Spleen (tissue), 7 donors: ENCODE data around the gene COL4A1.

Experiments
- POLR2A ChIP-seq, 3 donors: fragments of 450-650 bp; IDR thresholded peaks; one replicate each; pipeline ENCODE4 v1.5.1; 2017; ENCODE audit warnings: antibody characterized with exemption in 3 of 3, mild to moderate bottlenecking in 1 of 3
- POLR2AphosphoS5 ChIP-seq, 3 donors: sonication (generic); formaldehyde crosslinking; IDR thresholded peaks; one replicate each; pipeline ENCODE4 v1.5.1; 2017; ENCODE audit warnings: antibody characterized with exemption in 3 of 3
- TF ChIP-seq, protein P1 (sequence below), 11 experiments: fragments of 200-600 bp in 7 of 11; fragments of 450-650 bp in 4 of 11; sonication (generic) in 4 of 11; IDR thresholded peaks in 8 of 11; conservative IDR thresholded peaks in 3 of 11; 1 replicate in 7 of 11; 2 replicates in 4 of 11; pipeline versions ENCODE4 v1.4.0 to v1.8.0; 2016 to 2021; ENCODE audit warnings: antibody characterized with exemption in 11 of 11, inconsistent platforms in 4 of 11, mild to moderate bottlenecking in 1 of 11
- donor health status: DM: no; HTN: no; CAD: no; lungs with moderate emphysema.
- donor health status: DM: no; HTN: no; CAD: no.
- donor health status: DM: no; HTN: no; CAD: no.

DNA sequence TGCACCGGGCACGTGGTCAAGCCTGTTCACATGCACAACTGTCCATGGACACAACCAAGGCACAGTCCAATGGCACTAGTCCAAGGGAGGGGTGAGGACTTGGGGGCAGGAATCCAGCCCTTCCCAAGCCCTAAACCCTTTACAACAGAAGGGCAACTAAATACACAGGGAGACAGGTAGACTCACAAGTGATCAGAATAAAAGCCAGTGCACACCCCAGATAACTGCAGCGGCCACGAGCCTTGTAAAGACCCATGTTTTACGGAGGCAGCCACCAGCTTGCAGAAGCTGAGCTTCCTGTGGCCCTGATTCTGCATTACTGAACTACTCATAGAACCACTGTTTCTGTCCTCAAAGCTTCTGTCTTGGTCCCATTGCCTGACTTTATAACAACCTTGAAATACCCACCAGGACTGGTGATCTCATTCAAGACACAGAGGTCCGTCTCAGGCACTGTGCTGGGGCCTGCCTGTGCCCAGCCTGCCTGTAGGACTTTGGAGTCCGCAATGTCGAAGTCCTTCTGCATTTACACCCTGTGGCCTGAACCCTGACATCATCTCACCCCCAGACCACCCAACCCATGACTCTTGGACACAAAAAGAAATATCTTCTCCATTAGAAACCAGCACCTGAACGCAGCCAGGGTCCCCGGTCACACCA lies 181.2 kb downstream of the COL4A1 start:
- TF ChIP-seq POLR2AphosphoS5 (IDR thresholded peaks at IDR 0.05) (no peak), POLR2A (IDR thresholded peaks at IDR 0.05) (no peak)
- TF ChIP-seq, protein P1, sequence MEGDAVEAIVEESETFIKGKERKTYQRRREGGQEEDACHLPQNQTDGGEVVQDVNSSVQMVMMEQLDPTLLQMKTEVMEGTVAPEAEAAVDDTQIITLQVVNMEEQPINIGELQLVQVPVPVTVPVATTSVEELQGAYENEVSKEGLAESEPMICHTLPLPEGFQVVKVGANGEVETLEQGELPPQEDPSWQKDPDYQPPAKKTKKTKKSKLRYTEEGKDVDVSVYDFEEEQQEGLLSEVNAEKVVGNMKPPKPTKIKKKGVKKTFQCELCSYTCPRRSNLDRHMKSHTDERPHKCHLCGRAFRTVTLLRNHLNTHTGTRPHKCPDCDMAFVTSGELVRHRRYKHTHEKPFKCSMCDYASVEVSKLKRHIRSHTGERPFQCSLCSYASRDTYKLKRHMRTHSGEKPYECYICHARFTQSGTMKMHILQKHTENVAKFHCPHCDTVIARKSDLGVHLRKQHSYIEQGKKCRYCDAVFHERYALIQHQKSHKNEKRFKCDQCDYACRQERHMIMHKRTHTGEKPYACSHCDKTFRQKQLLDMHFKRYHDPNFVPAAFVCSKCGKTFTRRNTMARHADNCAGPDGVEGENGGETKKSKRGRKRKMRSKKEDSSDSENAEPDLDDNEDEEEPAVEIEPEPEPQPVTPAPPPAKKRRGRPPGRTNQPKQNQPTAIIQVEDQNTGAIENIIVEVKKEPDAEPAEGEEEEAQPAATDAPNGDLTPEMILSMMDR (IDR thresholded peaks at IDR 0.05 in 8 of 11, conservative IDR thresholded peaks at IDR 0.05 in 3 of 11), result no peak
